ENCODE results near the gene ANKRD26. TPM values are rescaled to one million over a fixed set of nuclear protein-coding genes. Genes with fewer than 3 reads are reported as not detected.

ANKRD26 gene
- total and polyA plus RNA-seq, 2 experiments from 2014 or later = 7.9 to 23.1 TPM

DNA sequence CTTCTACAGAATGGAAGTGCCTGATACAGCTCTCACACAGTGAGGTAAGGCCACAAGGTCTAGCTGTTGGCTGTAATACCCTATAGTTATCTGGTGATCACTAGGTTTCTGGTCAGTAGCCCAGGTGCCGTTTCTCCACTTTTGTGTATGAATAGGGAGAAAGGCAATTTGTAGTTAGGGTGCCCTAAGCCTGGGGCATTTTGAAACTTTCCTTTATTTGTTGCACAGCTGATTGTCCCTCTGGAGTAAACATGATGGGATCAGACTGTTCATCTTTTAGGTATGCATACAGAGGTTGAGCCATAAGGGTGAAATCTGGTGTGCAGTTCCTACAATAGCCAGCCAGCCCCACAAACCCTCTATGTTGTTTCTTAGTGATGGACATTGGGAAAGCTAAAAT lies 112.4 kb downstream of the ANKRD26 start:
- Mint-ChIP-seq H3K27me3 (ENCODE audit: insufficient read depth, low read depth, poor library complexity) (no peaks in the 10 kb centered on the region), H3K9me3 (no peaks in the 10 kb centered on the region; the same call in 2 of the 3 replicates), H3K4me1 (peaks cover 2% of the 10 kb centered on the region; the same call in 1 of the 3 replicates), H3K36me3 (ENCODE audit: low read depth) (no peaks in the 10 kb centered on the region; the same call in 2 of the 3 replicates), H3K27ac (no peak overlapping the region), H3K4me3 (no peak overlapping the region)
- Histone ChIP-seq H3K27ac (ENCODE audit: low read depth) (no peak overlapping the region), H3K79me2 (replicated peaks; ENCODE audit: insufficient read depth) (no peaks in the 10 kb centered on the region), H3K4me3 (no peak overlapping the region), H2AFZ (no peak overlapping the region), H3F3A (replicated peaks; ENCODE audit: low read depth) (no peaks in the 10 kb centered on the region), H3K9me2 (ENCODE audit: insufficient read depth) (peaks cover 3% of the 10 kb centered on the region; the same call in 1 of the 2 replicates), H4K20me1 (replicated peaks; ENCODE audit: insufficient read depth) (no peaks in the 10 kb centered on the region), H3K27me3 (ENCODE audit: insufficient read depth) (no peaks in the 10 kb centered on the region), H3K4me1 (ENCODE audit: insufficient read depth) (no peaks in the 10 kb centered on the region), H3K36me3 (ENCODE audit: insufficient read depth) (no peaks in the 10 kb centered on the region; the same call in 1 of the 2 replicates), H3K4me2 (no peak overlapping the region)
- no peak for DNase-seq (ENCODE audit: low spot score)
- no peak for ATAC-seq
- TF ChIP-seq, protein P1, sequence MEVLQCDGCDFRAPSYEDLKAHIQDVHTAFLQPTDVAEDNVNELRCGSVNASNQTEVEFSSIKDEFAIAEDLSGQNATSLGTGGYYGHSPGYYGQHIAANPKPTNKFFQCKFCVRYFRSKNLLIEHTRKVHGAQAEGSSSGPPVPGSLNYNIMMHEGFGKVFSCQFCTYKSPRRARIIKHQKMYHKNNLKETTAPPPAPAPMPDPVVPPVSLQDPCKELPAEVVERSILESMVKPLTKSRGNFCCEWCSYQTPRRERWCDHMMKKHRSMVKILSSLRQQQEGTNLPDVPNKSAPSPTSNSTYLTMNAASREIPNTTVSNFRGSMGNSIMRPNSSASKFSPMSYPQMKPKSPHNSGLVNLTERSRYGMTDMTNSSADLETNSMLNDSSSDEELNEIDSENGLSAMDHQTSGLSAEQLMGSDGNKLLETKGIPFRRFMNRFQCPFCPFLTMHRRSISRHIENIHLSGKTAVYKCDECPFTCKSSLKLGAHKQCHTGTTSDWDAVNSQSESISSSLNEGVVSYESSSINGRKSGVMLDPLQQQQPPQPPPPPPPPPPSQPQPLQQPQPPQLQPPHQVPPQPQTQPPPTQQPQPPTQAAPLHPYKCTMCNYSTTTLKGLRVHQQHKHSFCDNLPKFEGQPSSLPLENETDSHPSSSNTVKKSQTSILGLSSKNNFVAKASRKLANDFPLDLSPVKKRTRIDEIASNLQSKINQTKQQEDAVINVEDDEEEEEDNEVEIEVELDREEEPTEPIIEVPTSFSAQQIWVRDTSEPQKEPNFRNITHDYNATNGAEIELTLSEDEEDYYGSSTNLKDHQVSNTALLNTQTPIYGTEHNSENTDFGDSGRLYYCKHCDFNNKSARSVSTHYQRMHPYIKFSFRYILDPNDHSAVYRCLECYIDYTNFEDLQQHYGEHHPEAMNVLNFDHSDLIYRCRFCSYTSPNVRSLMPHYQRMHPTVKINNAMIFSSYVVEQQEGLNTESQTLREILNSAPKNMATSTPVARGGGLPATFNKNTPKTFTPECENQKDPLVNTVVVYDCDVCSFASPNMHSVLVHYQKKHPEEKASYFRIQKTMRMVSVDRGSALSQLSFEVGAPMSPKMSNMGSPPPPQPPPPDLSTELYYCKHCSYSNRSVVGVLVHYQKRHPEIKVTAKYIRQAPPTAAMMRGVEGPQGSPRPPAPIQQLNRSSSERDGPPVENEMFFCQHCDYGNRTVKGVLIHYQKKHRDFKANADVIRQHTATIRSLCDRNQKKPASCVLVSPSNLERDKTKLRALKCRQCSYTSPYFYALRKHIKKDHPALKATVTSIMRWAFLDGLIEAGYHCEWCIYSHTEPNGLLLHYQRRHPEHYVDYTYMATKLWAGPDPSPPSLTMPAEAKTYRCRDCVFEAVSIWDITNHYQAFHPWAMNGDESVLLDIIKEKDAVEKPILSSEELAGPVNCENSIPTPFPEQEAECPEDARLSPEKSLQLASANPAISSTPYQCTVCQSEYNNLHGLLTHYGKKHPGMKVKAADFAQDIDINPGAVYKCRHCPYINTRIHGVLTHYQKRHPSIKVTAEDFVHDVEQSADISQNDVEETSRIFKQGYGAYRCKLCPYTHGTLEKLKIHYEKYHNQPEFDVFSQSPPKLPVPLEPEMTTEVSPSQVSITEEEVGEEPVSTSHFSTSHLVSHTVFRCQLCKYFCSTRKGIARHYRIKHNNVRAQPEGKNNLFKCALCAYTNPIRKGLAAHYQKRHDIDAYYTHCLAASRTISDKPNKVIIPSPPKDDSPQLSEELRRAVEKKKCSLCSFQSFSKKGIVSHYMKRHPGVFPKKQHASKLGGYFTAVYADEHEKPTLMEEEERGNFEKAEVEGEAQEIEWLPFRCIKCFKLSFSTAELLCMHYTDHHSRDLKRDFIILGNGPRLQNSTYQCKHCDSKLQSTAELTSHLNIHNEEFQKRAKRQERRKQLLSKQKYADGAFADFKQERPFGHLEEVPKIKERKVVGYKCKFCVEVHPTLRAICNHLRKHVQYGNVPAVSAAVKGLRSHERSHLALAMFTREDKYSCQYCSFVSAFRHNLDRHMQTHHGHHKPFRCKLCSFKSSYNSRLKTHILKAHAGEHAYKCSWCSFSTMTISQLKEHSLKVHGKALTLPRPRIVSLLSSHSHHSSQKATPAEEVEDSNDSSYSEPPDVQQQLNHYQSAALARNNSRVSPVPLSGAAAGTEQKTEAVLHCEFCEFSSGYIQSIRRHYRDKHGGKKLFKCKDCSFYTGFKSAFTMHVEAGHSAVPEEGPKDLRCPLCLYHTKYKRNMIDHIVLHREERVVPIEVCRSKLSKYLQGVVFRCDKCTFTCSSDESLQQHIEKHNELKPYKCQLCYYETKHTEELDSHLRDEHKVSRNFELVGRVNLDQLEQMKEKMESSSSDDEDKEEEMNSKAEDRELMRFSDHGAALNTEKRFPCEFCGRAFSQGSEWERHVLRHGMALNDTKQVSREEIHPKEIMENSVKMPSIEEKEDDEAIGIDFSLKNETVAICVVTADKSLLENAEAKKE (CRISPR knock-in tag; IDR thresholded peaks at IDR 0.05) = no peak
- TF ChIP-seq, protein P2, sequence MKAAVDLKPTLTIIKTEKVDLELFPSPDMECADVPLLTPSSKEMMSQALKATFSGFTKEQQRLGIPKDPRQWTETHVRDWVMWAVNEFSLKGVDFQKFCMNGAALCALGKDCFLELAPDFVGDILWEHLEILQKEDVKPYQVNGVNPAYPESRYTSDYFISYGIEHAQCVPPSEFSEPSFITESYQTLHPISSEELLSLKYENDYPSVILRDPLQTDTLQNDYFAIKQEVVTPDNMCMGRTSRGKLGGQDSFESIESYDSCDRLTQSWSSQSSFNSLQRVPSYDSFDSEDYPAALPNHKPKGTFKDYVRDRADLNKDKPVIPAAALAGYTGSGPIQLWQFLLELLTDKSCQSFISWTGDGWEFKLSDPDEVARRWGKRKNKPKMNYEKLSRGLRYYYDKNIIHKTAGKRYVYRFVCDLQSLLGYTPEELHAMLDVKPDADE (IDR thresholded peaks at IDR 0.05) = no peak
- TF ChIP-seq CREB1 (CRISPR knock-in tag; IDR thresholded peaks at IDR 0.05; ENCODE audit: low read depth) (no peak), ZNF331 (CRISPR knock-in tag; IDR thresholded peaks at IDR 0.05; ENCODE audit: low read depth) (no peak), STAT1 (IDR thresholded peaks at IDR 0.05; ENCODE audit: unreplicated experiment) (no peak), EZH2phosphoT487 (IDR thresholded peaks at IDR 0.05; ENCODE audit: unreplicated experiment) (no peak), EZH2 (IDR thresholded peaks at IDR 0.05; ENCODE audit: low read depth, unreplicated experiment) (no peak), NANOG (IDR thresholded peaks at IDR 0.05; ENCODE audit: borderline replicate concordance) (no peak), JUNB (IDR thresholded peaks at IDR 0.05; ENCODE audit: unreplicated experiment) (no peak)
- TF ChIP-seq, protein P3, sequence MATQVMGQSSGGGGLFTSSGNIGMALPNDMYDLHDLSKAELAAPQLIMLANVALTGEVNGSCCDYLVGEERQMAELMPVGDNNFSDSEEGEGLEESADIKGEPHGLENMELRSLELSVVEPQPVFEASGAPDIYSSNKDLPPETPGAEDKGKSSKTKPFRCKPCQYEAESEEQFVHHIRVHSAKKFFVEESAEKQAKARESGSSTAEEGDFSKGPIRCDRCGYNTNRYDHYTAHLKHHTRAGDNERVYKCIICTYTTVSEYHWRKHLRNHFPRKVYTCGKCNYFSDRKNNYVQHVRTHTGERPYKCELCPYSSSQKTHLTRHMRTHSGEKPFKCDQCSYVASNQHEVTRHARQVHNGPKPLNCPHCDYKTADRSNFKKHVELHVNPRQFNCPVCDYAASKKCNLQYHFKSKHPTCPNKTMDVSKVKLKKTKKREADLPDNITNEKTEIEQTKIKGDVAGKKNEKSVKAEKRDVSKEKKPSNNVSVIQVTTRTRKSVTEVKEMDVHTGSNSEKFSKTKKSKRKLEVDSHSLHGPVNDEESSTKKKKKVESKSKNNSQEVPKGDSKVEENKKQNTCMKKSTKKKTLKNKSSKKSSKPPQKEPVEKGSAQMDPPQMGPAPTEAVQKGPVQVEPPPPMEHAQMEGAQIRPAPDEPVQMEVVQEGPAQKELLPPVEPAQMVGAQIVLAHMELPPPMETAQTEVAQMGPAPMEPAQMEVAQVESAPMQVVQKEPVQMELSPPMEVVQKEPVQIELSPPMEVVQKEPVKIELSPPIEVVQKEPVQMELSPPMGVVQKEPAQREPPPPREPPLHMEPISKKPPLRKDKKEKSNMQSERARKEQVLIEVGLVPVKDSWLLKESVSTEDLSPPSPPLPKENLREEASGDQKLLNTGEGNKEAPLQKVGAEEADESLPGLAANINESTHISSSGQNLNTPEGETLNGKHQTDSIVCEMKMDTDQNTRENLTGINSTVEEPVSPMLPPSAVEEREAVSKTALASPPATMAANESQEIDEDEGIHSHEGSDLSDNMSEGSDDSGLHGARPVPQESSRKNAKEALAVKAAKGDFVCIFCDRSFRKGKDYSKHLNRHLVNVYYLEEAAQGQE (IDR thresholded peaks at IDR 0.05; ENCODE audit: unreplicated experiment) = no peak
- TF ChIP-seq, protein P4, sequence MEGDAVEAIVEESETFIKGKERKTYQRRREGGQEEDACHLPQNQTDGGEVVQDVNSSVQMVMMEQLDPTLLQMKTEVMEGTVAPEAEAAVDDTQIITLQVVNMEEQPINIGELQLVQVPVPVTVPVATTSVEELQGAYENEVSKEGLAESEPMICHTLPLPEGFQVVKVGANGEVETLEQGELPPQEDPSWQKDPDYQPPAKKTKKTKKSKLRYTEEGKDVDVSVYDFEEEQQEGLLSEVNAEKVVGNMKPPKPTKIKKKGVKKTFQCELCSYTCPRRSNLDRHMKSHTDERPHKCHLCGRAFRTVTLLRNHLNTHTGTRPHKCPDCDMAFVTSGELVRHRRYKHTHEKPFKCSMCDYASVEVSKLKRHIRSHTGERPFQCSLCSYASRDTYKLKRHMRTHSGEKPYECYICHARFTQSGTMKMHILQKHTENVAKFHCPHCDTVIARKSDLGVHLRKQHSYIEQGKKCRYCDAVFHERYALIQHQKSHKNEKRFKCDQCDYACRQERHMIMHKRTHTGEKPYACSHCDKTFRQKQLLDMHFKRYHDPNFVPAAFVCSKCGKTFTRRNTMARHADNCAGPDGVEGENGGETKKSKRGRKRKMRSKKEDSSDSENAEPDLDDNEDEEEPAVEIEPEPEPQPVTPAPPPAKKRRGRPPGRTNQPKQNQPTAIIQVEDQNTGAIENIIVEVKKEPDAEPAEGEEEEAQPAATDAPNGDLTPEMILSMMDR (conservative IDR thresholded peaks at IDR 0.05; ENCODE audit: low read depth in 2 of 2) = no peak

All from GM23338 (cell line).